GM12892 (cell line): ENCODE results near the gene RASSF1.

Source experiments
- POLR2A ChIP-seq: IDR thresholded peaks from 2 replicates; pipeline ENCODE4 v1.6.1; 2011; ENCODE audit warnings: low read depth, low read length, control low read depth
- POLR2AphosphoS5 ChIP-seq: IDR thresholded peaks from 2 replicates; pipeline ENCODE4 v1.6.1; 2011; ENCODE audit warnings: low read depth, low read length, control low read depth

- no peak for TF ChIP-seq POLR2A
- TF ChIP-seq POLR2AphosphoS5 = no peak
Observed at GRCh38 chr3:50354186-50354764, 13.6 kb upstream of the RASSF1 start.
